IMR-90 (cell line): Measurements from ENCODE around the gene PDLIM5. TPM values are rescaled to one million over a fixed set of nuclear protein-coding genes. Genes with fewer than 3 reads are reported as not detected.
A peak's percentile ranks its signal among the peaks of the same experiment; 100 is the strongest.

Experiments
- ATAC-seq: fragments of 200-7000 bp; cut with Tn5 transposase; 2 replicates; pipeline ENCODE4 v1.9.1; 2020; ENCODE audit warnings: low read depth, mild to moderate bottlenecking, moderate library complexity
- BruUV-seq: library from RNA; stranded (reverse); fragments of 400-500 nt; replicated peaks from 2 replicates; lab custom pipeline; 2021; lab: Mats Ljungman, UMichigan
- CTCF ChIA-PET: fragments of 300-600 bp; formaldehyde crosslinking; extraction: SDS; loops from one replicate; lab custom pipeline; 2021; ENCODE audit warnings: antibody characterized with exemption; lab: Yijun Ruan, JAX
- POLR2A ChIA-PET: fragments of 300-600 bp; sonication (Branson Sonifier 250); formaldehyde crosslinking; loops from one replicate; lab custom pipeline; 2022; ENCODE audit warnings: antibody characterized with exemption; ENCODE audit not compliant: unreplicated experiment; lab: Charles Lee
- DNase-seq: peaks from one replicate; pipeline ENCODE4 v3.0.0; 2013
- H2AFZ ChIP-seq: replicated peaks from 2 replicates; pipeline ENCODE3; 2013; ENCODE audit warnings: low read length, mild to moderate bottlenecking; ENCODE audit not compliant: poor library complexity
- H2AK5ac ChIP-seq: 2 replicates; pipeline ENCODE4 v1.6.1; 2013; ENCODE audit warnings: low read depth, low read length, inconsistent platforms
- H2AK9ac ChIP-seq: replicated peaks from 2 replicates; pipeline ENCODE3; 2013; ENCODE audit warnings: mild to moderate bottlenecking, low read depth, low read length, moderate library complexity; ENCODE audit not compliant: poor library complexity
- H2BK120ac ChIP-seq: 2 replicates; pipeline ENCODE4 v1.6.1; 2013; ENCODE audit warnings: low read depth, low read length, inconsistent platforms
- H2BK15ac ChIP-seq: 3 replicates; pipeline ENCODE4 v1.6.1; 2013; ENCODE audit warnings: low read depth, low read length, inconsistent platforms
- H2BK20ac ChIP-seq: 2 replicates; pipeline ENCODE4 v1.6.1; 2013; ENCODE audit warnings: low read depth, mild to moderate bottlenecking, inconsistent platforms, low read length, moderate library complexity
- H2BK5ac ChIP-seq: 2 replicates; pipeline ENCODE4 v1.6.1; 2013; ENCODE audit warnings: mild to moderate bottlenecking, low read depth, low read length, inconsistent platforms; ENCODE audit not compliant: poor library complexity, severe bottlenecking
- H3K14ac ChIP-seq: replicated peaks from 2 replicates; pipeline ENCODE4 v1.6.1; 2013; ENCODE audit warnings: low read depth, low read length, inconsistent platforms
- H3K18ac ChIP-seq: 2 replicates; pipeline ENCODE4 v1.6.1; 2013; ENCODE audit warnings: low read depth, low read length, control low read depth
- H3K23ac ChIP-seq: 2 replicates; pipeline ENCODE4 v1.6.1; 2013; ENCODE audit warnings: low read depth, low read length, inconsistent platforms
- H3K27ac ChIP-seq: 2 replicates; pipeline ENCODE4 v1.5.1; 2013; ENCODE audit warnings: mild to moderate bottlenecking, control low read depth, low read length; ENCODE audit not compliant: insufficient read depth
- H3K27me3 ChIP-seq: 2 replicates; pipeline ENCODE4 v1.6.1; 2013; ENCODE audit warnings: low read length; ENCODE audit not compliant: control insufficient read depth, insufficient read depth
- H3K36me3 ChIP-seq: 2 replicates; pipeline ENCODE4 v1.6.1; 2013; ENCODE audit warnings: low read length, mixed read lengths; ENCODE audit not compliant: control insufficient read depth, insufficient read depth
- H3K4ac ChIP-seq: 2 replicates; pipeline ENCODE4 v1.6.1; 2013; ENCODE audit warnings: low read depth, low read length, inconsistent platforms
- H3K4me1 ChIP-seq: 2 replicates; pipeline ENCODE4 v1.6.1; 2013; ENCODE audit warnings: low read length, mixed read lengths; ENCODE audit not compliant: control insufficient read depth, insufficient read depth
- H3K4me2 ChIP-seq: 2 replicates; pipeline ENCODE4 v1.6.1; 2013; ENCODE audit warnings: low read depth, mild to moderate bottlenecking, control low read depth, low read length, moderate library complexity
- H3K4me3 ChIP-seq: 2 replicates; pipeline ENCODE4 v1.5.1; 2013; ENCODE audit warnings: low read depth, mild to moderate bottlenecking, control low read depth, low read length, moderate library complexity; ENCODE audit not compliant: insufficient read depth
- H3K56ac ChIP-seq: 2 replicates; pipeline ENCODE4 v1.6.1; 2013; ENCODE audit warnings: low read length, inconsistent platforms; ENCODE audit not compliant: insufficient read depth; ENCODE audit errors: extremely low read depth
- H3K79me1 ChIP-seq, 2 experiments: 2 replicates each; pipeline ENCODE4 v1.6.1; 2013; ENCODE audit warnings: low read length in 2 of 2, inconsistent platforms in 1 of 2, low read depth in 1 of 2
- H3K9ac ChIP-seq: 2 replicates; pipeline ENCODE4 v1.6.1; 2013; ENCODE audit warnings: low read depth, low read length, control low read depth
- H3K9me1 ChIP-seq: 2 replicates; pipeline ENCODE4 v1.6.1; 2013; ENCODE audit warnings: low read length, inconsistent platforms; ENCODE audit not compliant: insufficient read depth
- H3K9me3 ChIP-seq: 2 replicates; pipeline ENCODE4 v1.6.1; 2013; ENCODE audit warnings: low read length; ENCODE audit not compliant: control insufficient read depth, insufficient read depth
- H4K20me1 ChIP-seq: 2 replicates; pipeline ENCODE4 v1.6.1; 2013; ENCODE audit warnings: low read length, inconsistent platforms; ENCODE audit not compliant: insufficient read depth
- H4K5ac ChIP-seq: 2 replicates; pipeline ENCODE4 v1.6.1; 2013; ENCODE audit warnings: mild to moderate bottlenecking, low read depth, low read length, control low read depth
- H4K8ac ChIP-seq, 2 experiments: 2 replicates each; pipeline ENCODE4 v1.6.1; 2013; ENCODE audit warnings: low read depth in 2 of 2, low read length in 2 of 2, control low read depth in 1 of 2, inconsistent platforms in 1 of 2
- H4K91ac ChIP-seq: 2 replicates; pipeline ENCODE4 v1.6.1; 2013; ENCODE audit warnings: low read depth, low read length, inconsistent platforms; ENCODE audit not compliant: insufficient read depth
- BHLHE40 ChIP-seq: fragments of 150-350 bp; IDR thresholded peaks from 2 replicates; pipeline ENCODE4 v1.6.1; 2016; ENCODE audit warnings: mild to moderate bottlenecking, low read depth, low read length
- FOS ChIP-seq: fragments of 150-350 bp; IDR thresholded peaks from 2 replicates; pipeline ENCODE4 v1.6.1; 2016; ENCODE audit warnings: low read depth, low read length
- MAFK ChIP-seq: IDR thresholded peaks from 2 replicates; pipeline ENCODE4 v1.6.1; 2012; ENCODE audit warnings: low read depth, low read length, improper control_type of control experiment
- MXI1 ChIP-seq: IDR thresholded peaks from 2 replicates; pipeline ENCODE4 v1.6.1; 2012; ENCODE audit warnings: low read depth, mild to moderate bottlenecking, low read length, moderate library complexity, borderline replicate concordance
- RAD21 ChIP-seq: IDR thresholded peaks from 2 replicates; pipeline ENCODE4 v1.6.1; 2012; ENCODE audit warnings: low read length, improper control_type of control experiment
- SMC3 ChIP-seq: fragments of 150-350 bp; IDR thresholded peaks from 2 replicates; pipeline ENCODE4 v1.6.1; 2016; ENCODE audit warnings: low read depth, mild to moderate bottlenecking, antibody characterized with exemption, low read length, moderate library complexity
- WGBS, 2 experiments: methylation state at CpG; one replicate each; pipeline versions ENCODE4 v1.1.5 to v1.1.7; 2013; ENCODE audit warnings: missing lambda C conversion rate in 2 of 2; ENCODE audit not compliant: insufficient read length in 1 of 2; ENCODE audit errors: extremely low coverage in 2 of 2; 5-methylcytosine and 5-hydroxymethylcytosine counted together
- dilution Hi-C: fragments of 300-500 bp; cut with HindIII; formaldehyde crosslinking; loops from one replicate; pipeline ENCODE4 v1.14.3; 2018; ENCODE audit warnings: low sequenced_read_pairs; ENCODE audit not compliant: unreplicated experiment
- in situ Hi-C: fragments of 300-500 bp; cut with MboI; formaldehyde crosslinking; loops from 3 replicates; pipeline ENCODE4 v1.14.3; 2019; ENCODE audit warnings: low sequenced_read_pairs, inconsistent platforms, mixed read lengths
- intact Hi-C: fragments of 100-400 bp; cut with micrococcal nuclease; formaldehyde crosslinking; loops from 2 replicates; pipeline ENCODE4 v1.10.0; 2022
- polyA plus RNA-seq, 3 experiments: library from polyadenylated mRNA; depleted of rRNA; stranded (reverse); fragments of >200 nt; gene quantifications; 2 replicates each; pipeline ENCODE4 v1.2.3, GENCODE V29; 2012; ENCODE audit warnings: low replicate concordance in 1 of 3
- total RNA-seq: library from RNA; depleted of rRNA; stranded (reverse); fragments of >200 nt; gene quantifications from 2 replicates; pipeline ENCODE4 v1.2.3, GENCODE V29; 2012
- TF ChIP-seq, protein P1 (sequence below): fragments of 150-350 bp; IDR thresholded peaks from 2 replicates; pipeline ENCODE4 v1.6.1; 2016; ENCODE audit warnings: low read depth, mild to moderate bottlenecking, low read length, moderate library complexity, borderline replicate concordance

Gene PDLIM5
- total and polyA plus RNA-seq, 2 of the 4 experiments (the other 2 are of a cell fraction) = 96.5 to 188 TPM

DNA sequence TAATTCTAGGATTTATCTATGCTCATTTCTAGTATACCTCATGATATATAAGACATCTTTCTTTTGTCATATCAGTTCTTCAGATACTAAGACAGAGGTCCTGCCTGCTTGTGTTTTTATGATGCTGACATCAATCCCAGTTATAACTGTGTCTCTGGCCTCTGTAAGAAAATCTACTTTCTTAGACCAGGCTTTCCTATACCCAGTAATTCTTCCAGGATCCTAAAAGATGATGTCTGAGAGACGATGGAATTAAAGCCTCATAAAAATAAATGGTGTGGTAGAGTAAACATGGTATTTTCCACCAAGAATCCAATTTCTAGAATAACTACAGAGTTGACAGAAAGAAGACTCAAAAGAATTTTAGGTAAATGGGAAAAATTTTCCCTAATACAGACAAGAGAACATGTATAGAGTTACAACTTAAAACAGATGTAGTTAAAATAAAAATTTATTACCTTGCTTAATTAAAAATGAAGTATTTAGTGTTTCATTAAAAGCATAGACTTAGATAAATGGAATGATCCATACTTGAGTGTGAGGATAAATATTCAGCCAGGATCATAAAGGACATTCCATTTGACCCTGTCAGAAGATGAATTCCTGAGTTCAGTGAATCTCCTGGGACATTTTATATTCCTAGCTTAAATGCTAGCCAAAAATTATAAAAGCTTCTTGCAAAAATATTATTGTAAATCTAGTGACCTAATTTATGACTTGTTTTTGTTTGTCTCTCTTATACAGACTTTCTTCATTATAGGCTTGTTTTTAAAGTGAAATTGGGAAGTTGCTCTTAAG lies 137.4 kb downstream of the PDLIM5 start:
- Histone ChIP-seq H3K4ac (no peak overlapping the region), H3K9me3 (0 out of 2 replicates have a peak, but pooled peaks cover 2% of the 10 kb centered on the region), H3K18ac (no peak overlapping the region), H3K79me1 (peaks cover 13 to 17% of the 10 kb centered on the region in 2 experiments; a peak in 3 of 4 replicates), H3K9me1 (no peaks in the 10 kb centered on the region), H3K4me1 (no peaks in the 10 kb centered on the region), H4K91ac (no peak overlapping the region), H2BK20ac (no peak overlapping the region), H3K36me3 (peaks cover 9% of the 10 kb centered on the region), H2BK5ac (no peak overlapping the region), H3K27me3 (no peaks in the 10 kb centered on the region), H3K23ac (no peak overlapping the region), H2AFZ (no peak overlapping the region), H4K5ac (no peak overlapping the region), H3K4me3 (no peak overlapping the region), H4K8ac (no peak overlapping the region), H4K20me1 (no peaks in the 10 kb centered on the region), H2AK5ac (no peak overlapping the region), H3K27ac (no peak overlapping the region), H2AK9ac (no peak overlapping the region), H2BK120ac (no peak overlapping the region), H3K9ac (no peak overlapping the region), H3K4me2 (no peak overlapping the region), H3K56ac (no peak overlapping the region), H2BK15ac (no peak overlapping the region), H3K14ac (no peak overlapping the region)
- TF ChIP-seq FOS (no peak), SMC3 (no peak), MXI1 (no peak), RAD21 (no peak), MAFK (no peak), BHLHE40 (no peak)
- TF ChIP-seq, protein P1, sequence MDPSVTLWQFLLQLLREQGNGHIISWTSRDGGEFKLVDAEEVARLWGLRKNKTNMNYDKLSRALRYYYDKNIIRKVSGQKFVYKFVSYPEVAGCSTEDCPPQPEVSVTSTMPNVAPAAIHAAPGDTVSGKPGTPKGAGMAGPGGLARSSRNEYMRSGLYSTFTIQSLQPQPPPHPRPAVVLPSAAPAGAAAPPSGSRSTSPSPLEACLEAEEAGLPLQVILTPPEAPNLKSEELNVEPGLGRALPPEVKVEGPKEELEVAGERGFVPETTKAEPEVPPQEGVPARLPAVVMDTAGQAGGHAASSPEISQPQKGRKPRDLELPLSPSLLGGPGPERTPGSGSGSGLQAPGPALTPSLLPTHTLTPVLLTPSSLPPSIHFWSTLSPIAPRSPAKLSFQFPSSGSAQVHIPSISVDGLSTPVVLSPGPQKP = no peak
- ATAC-seq (no peak), DNase-seq (no peak)
- intact Hi-C loops = no loop called here
- ChIA-PET CTCF (interaction anchor here (0.9 kb wide), 1 partner anchor 182 kb away, joined by 3 read pairs; no protein-coding TSS in a partner anchor), POLR2A (no interaction called here)
- TSS peak; percentile 12 for BruUV-seq
- in situ Hi-C loops = loop anchor here (25.0 kb wide), 1 partner anchor 777 kb away; no protein-coding TSS in a partner anchor
- dilution Hi-C loops = no loop called here
- WGBS, 2 experiments = no CpG with 5 or more reads among the region's 1 CpG
